Panc1 (cell line): ENCODE measurements around the gene TARP.

Experiments
- CTCF ChIP-seq: fragments of 450-650 bp; IDR thresholded peaks from 2 replicates; pipeline ENCODE4 v1.5.1; 2017; ENCODE audit warnings: mild to moderate bottlenecking
- REST ChIP-seq, 2 experiments: IDR thresholded peaks; 2 replicates each; pipeline ENCODE4 v1.6.1; 2011 to 2012; ENCODE audit warnings: low read depth in 2 of 2, control low read depth in 1 of 2, low read length in 1 of 2, mild to moderate bottlenecking in 1 of 2, moderate library complexity in 1 of 2; ENCODE audit not compliant: insufficient read depth in 1 of 2

- TF ChIP-seq CTCF, result no peak
- no peak for TF ChIP-seq REST (IDR thresholded peaks at IDR 0.05; ENCODE audit: insufficient read depth in 1 of 2, low read depth in 2 of 2, low read length in 1 of 2)
Measured at GRCh38 chr7:38257350-38257677, 16.1 kb downstream of the TARP start.
